MM.1S (cell line): ENCODE results near the gene TMEM80.
A peak's percentile ranks its signal among the peaks of the same experiment; 100 is the strongest.

Experiments
- DNase-seq: peaks from one replicate; pipeline ENCODE4 v3.0.0-alpha.2; 2015
- H2AFZ ChIP-seq: fragments of 300-600 bp; sonication (generic); 2 replicates; pipeline ENCODE4 v1.6.0; 2016; ENCODE audit warnings: antibody characterized with exemption, low read length
- H3F3A ChIP-seq: fragments of 300-600 bp; sonication (generic); 2 replicates; pipeline ENCODE4 v1.6.1; 2016; ENCODE audit warnings: mild to moderate bottlenecking, antibody characterized with exemption, low read length, moderate library complexity, mixed read lengths; ENCODE audit not compliant: insufficient read depth
- H3K27ac ChIP-seq: fragments of 300-600 bp; sonication (generic); 2 replicates; pipeline ENCODE4 v1.5.1; 2016; ENCODE audit warnings: mild to moderate bottlenecking, low read length
- H3K27me3 ChIP-seq: fragments of 300-600 bp; sonication (generic); replicated peaks from 2 replicates; pipeline ENCODE4 v1.6.0; 2016; ENCODE audit warnings: low read length; ENCODE audit not compliant: insufficient read depth
- H3K36me3 ChIP-seq: fragments of 300-600 bp; sonication (generic); replicated peaks from 2 replicates; pipeline ENCODE4 v1.6.1; 2016; ENCODE audit warnings: mild to moderate bottlenecking, low read length, mixed read lengths; ENCODE audit not compliant: insufficient read depth
- H3K4me1 ChIP-seq: fragments of 300-600 bp; sonication (generic); 2 replicates; pipeline ENCODE4 v1.6.1; 2016; ENCODE audit warnings: low read length, mixed read lengths
- H3K4me2 ChIP-seq: fragments of 300-600 bp; sonication (generic); 2 replicates; pipeline ENCODE4 v1.6.0; 2016; ENCODE audit warnings: low read depth, low read length
- H3K4me3 ChIP-seq: fragments of 300-600 bp; sonication (generic); 2 replicates; pipeline ENCODE4 v1.5.1; 2016; ENCODE audit warnings: low read length, mixed read lengths
- H3K79me2 ChIP-seq: fragments of 300-600 bp; sonication (generic); 2 replicates; pipeline ENCODE4 v1.6.1; 2016; ENCODE audit warnings: mixed run types, low read length, mixed read lengths
- H3K9ac ChIP-seq: fragments of 300-600 bp; sonication (generic); 2 replicates; pipeline ENCODE4 v1.6.1; 2016; ENCODE audit warnings: low read length, mixed read lengths
- H3K9me2 ChIP-seq: fragments of 300-600 bp; sonication (generic); replicated peaks from 2 replicates; pipeline ENCODE4 v1.6.1; 2016; ENCODE audit warnings: mild to moderate bottlenecking, low read length, mixed read lengths; ENCODE audit not compliant: insufficient read depth
- H3K9me3 ChIP-seq: fragments of 300-600 bp; sonication (generic); replicated peaks from 2 replicates; pipeline ENCODE4 v1.6.1; 2016; ENCODE audit warnings: mild to moderate bottlenecking, low read length, mixed read lengths; ENCODE audit not compliant: insufficient read depth
- H4K20me1 ChIP-seq: fragments of 300-600 bp; sonication (generic); 2 replicates; pipeline ENCODE4 v1.6.1; 2016; ENCODE audit warnings: mild to moderate bottlenecking, low read length, moderate library complexity, mixed read lengths; ENCODE audit not compliant: insufficient read depth
- EZH2 ChIP-seq: fragments of 300-600 bp; sonication (generic); optimal IDR thresholded peaks from 2 replicates; pipeline ENCODE3; 2017; ENCODE audit warnings: low read depth, mild to moderate bottlenecking, antibody characterized with exemption, low read length, mixed read lengths
- EZH2phosphoT487 ChIP-seq: fragments of 300-600 bp; sonication (generic); IDR thresholded peaks from 2 replicates; pipeline ENCODE4 v1.6.1; 2018; ENCODE audit warnings: antibody characterized with exemption, low read length
- TF ChIP-seq, protein P1 (sequence below): fragments of 300-600 bp; sonication (generic); IDR thresholded peaks from 2 replicates; pipeline ENCODE4 v1.5.1; 2016; ENCODE audit warnings: antibody characterized with exemption, low read length, mixed read lengths

TMEM80 gene

DNA sequence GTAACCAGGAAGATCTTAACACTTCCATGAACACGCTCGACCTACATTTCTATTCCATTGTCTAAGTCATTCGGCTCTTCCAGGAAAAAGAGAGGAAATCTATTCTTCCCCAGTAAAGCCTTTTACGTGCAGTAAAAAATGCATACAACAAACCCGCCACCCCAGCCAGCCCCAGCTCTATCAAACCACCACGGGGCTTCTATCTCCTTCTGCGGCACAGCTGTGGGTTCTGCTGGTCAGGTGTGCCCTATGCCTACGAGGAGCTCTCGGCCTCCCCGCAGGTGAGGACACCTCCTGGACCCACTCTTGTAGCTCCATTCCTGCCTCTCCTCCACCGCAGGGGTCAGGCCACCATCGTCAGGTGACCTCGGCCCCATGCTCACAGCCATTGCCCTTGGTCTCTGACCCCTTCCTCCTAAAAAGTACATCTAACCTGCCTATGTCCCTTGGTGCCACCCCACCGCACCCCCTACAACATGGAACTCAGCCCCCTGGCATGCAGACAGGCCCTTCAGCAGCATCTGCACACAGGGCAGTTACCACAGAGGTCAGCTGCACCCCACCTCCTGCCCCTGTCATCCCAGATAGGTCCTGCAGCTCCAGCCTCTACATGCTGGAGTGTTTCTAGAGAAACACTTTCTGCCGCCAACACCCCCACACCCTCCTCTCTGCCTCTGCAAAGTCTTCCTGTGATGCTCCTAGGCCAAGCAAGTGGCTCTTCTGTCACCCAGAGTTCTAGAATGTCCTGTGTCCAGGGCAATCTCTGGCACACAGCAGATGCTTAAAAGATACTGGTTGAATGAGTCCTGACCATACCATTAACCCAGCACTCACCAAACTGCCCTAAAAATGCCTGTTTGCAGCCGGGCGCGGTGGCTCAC lies 3.7 kb upstream of the TMEM80 start:
- Histone ChIP-seq H3K27ac (peak overlapping the region; percentile 77; the same call in 1 of the 2 replicates), H3K4me3 (no peak overlapping the region), H3K27me3 (no peaks in the 10 kb centered on the region), H3F3A (peaks cover 24% of the 10 kb centered on the region), H3K79me2 (peaks cover 60% of the 10 kb centered on the region), H3K9me3 (no peaks in the 10 kb centered on the region), H3K36me3 (no peaks in the 10 kb centered on the region), H3K4me2 (peak overlapping the region; percentile 16; the same call in 1 of the 2 replicates), H4K20me1 (no peaks in the 10 kb centered on the region), H3K9me2 (no peaks in the 10 kb centered on the region), H3K4me1 (peaks cover 20% of the 10 kb centered on the region), H3K9ac (no peak overlapping the region; the same call in 1 of the 2 replicates), H2AFZ (no peak overlapping the region)
- no peak for DNase-seq
- TF ChIP-seq, protein P1, sequence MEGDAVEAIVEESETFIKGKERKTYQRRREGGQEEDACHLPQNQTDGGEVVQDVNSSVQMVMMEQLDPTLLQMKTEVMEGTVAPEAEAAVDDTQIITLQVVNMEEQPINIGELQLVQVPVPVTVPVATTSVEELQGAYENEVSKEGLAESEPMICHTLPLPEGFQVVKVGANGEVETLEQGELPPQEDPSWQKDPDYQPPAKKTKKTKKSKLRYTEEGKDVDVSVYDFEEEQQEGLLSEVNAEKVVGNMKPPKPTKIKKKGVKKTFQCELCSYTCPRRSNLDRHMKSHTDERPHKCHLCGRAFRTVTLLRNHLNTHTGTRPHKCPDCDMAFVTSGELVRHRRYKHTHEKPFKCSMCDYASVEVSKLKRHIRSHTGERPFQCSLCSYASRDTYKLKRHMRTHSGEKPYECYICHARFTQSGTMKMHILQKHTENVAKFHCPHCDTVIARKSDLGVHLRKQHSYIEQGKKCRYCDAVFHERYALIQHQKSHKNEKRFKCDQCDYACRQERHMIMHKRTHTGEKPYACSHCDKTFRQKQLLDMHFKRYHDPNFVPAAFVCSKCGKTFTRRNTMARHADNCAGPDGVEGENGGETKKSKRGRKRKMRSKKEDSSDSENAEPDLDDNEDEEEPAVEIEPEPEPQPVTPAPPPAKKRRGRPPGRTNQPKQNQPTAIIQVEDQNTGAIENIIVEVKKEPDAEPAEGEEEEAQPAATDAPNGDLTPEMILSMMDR, result no peak
- TF ChIP-seq EZH2phosphoT487, result no peak
- TF ChIP-seq EZH2, result no peak

DNA sequence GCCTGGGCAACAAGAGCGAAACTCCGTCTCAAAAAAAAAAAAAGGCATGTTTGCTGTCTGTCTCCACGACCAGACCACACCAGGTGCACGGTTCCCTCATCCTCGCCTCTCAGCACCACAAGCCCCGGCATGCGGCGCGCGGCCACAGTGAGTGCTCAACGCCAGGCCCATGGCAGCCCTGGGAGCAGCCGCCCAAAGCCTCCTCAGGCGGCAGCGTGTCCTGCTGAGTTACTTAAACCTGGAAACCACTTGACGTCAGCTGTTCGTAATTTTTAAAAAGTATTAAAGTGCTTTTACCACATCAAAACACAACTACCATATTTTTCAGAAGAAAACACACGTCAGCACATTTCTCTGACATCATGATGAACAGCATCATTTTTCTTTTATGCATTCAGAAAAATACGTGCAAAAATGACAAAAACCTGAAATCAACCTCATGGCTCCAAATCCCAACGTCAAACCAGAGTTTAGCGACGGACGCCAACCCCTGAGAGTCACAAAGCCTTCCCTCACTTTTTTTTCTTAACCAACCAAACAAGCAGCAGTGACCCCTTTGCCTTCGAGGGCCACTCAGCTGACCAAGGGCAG lies 2.7 kb upstream of the TMEM80 start:
- Histone ChIP-seq H3K9me2 (no peaks in the 10 kb centered on the region), H3K36me3 (no peaks in the 10 kb centered on the region), H3K4me2 (peak overlapping the region; percentile 66), H3F3A (peaks cover 31% of the 10 kb centered on the region), H3K4me1 (peaks cover 25% of the 10 kb centered on the region), H3K27me3 (no peaks in the 10 kb centered on the region), H3K9ac (peak overlapping the region; percentile 53; the same call in 1 of the 2 replicates), H3K9me3 (no peaks in the 10 kb centered on the region), H3K4me3 (peak overlapping the region; percentile 24; the same call in 1 of the 2 replicates), H4K20me1 (no peaks in the 10 kb centered on the region), H2AFZ (no peak overlapping the region), H3K79me2 (peaks cover 70% of the 10 kb centered on the region), H3K27ac (peak overlapping the region; percentile 77)
- TF ChIP-seq EZH2phosphoT487 (no peak), EZH2 (no peak)
- TF ChIP-seq, protein P1, result no peak
- DNase-seq, result peak; percentile 86

DNA sequence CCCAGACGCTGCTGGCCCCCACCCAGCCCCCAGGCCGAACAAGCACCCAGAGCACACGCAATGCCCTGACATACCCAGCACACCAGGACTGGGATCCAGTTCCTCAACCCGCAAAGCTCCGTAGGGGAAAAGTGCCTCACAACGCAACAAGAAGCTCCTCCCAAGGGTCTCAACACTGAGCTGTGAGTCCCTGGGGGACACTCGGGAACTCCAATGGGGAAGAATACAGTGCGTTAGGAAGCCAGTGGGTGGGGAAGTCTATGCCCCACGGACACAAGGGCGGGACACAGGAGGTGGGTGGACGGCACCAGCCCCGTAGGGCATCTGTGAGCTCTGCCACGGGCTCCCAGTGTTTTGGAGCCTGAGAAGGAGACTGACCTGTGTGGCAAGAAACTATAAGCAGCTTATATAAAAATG lies 2.2 kb upstream of the TMEM80 start:
- Histone ChIP-seq H3K4me3 (peak overlapping the region; percentile 24; the same call in 1 of the 2 replicates), H2AFZ (no peak overlapping the region), H3K27me3 (no peaks in the 10 kb centered on the region), H3K27ac (peak overlapping the region; percentile 77), H3K79me2 (peaks cover 71% of the 10 kb centered on the region), H3K9me2 (no peaks in the 10 kb centered on the region), H3K36me3 (no peaks in the 10 kb centered on the region), H3K4me1 (peaks cover 25% of the 10 kb centered on the region), H4K20me1 (no peaks in the 10 kb centered on the region), H3K9me3 (no peaks in the 10 kb centered on the region), H3K9ac (peak overlapping the region; percentile 53; the same call in 1 of the 2 replicates), H3F3A (peaks cover 31% of the 10 kb centered on the region), H3K4me2 (peak overlapping the region; percentile 66)
- TF ChIP-seq EZH2 (no peak), EZH2phosphoT487 (no peak)
- TF ChIP-seq, protein P1, result no peak
- DNase-seq, result peak; percentile 16
